HEK293 (cell line): ENCODE measurements around the gene HK3.

ENCODE experiments used
- KLF10 ChIP-seq: fragments of 450-650 bp; IDR thresholded peaks from 2 replicates; pipeline ENCODE4 v1.5.1; 2018; ENCODE audit warnings: missing biosample characterization, mild to moderate bottlenecking, missing genetic modification characterization
- MZF1 ChIP-seq: fragments of 450-650 bp; formaldehyde crosslinking; IDR thresholded peaks from 2 replicates; pipeline ENCODE4 v1.5.1; 2017; ENCODE audit warnings: missing biosample characterization, missing genetic modification characterization, borderline replicate concordance

DNA sequence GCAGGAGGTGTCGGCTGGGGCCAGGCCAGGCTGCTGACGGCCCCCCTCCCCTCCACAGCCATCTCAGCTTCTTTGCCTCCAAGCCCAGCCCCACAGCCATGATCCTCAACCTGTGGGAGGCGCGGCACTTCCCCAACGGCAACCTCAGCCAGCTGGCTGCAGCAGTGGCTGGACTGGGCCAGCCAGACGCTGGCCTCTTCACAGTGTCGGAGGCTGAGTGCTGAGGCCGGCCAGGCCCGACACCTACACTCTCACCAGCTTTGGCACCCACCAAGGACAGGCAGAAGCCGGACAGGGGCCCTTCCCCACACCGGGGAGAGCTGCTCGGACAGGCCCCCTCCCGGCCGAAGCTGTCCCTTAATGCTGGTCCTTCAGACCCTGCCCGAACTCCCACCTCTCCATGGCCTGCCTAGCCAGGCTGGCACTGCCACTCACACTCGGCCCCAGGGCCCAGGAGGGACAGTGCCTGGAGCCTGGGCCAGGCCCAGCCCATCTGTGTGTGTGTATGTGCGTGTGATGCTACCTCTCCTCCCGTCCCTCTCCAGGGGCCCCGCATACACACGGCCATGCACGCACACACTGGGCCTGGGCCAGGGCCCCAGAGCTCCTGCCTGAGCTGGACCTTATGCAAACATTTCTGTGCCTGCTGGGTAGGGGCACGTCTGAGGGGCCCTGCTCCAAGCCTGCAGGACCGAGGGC is 19.3 kb downstream of the HK3 start:
- no peak for TF ChIP-seq MZF1 (tag by site-specific recombination)
- TF ChIP-seq KLF10 (tag by site-specific recombination): no peak
